Activated T-helper 2 cell treated with anti-CD3 and anti-CD28 coated beads, Interferon-gamma antibody, Interleukin-2, Interleukin-4, amounts not matched to agents 10 μg/mL and 5 μg/mL and 100 μg/mL, durations not matched to agents 14 hours and 24 hours and 36 hours (primary cell): ENCODE data around the gene UGGT1. TPM values are rescaled to one million over a fixed set of nuclear protein-coding genes. Genes with fewer than 3 reads are reported as not detected.

Source experiments
- DNase-seq: peaks from one replicate; pipeline ENCODE4 v3.0.0; 2021; ENCODE audit warnings: low spot score
- H3K27ac Mint-ChIP-seq: one replicate; pipeline ENCODE4 v1.8.0; 2021; ENCODE audit warnings: mixed read lengths
- H3K27me3 Mint-ChIP-seq: one replicate; pipeline ENCODE4 v1.8.0; 2021; ENCODE audit warnings: low read depth, mixed read lengths
- H3K36me3 Mint-ChIP-seq: one replicate; pipeline ENCODE4 v1.8.0; 2021; ENCODE audit warnings: low read depth, mixed read lengths
- H3K4me1 Mint-ChIP-seq: one replicate; pipeline ENCODE4 v1.8.0; 2021; ENCODE audit warnings: low read depth, mixed read lengths
- H3K4me3 Mint-ChIP-seq: one replicate; pipeline ENCODE4 v1.8.0; 2021; ENCODE audit warnings: low read depth, mild to moderate bottlenecking, moderate library complexity, mixed read lengths
- H3K9me3 Mint-ChIP-seq: one replicate; pipeline ENCODE4 v1.8.0; 2021; ENCODE audit warnings: mixed read lengths
- intact Hi-C: fragments of 100-400 bp; cut with micrococcal nuclease; formaldehyde crosslinking; loops from one replicate; pipeline ENCODE4 v1.15.1; 2023
- total RNA-seq: library from RNA; stranded (reverse); gene quantifications from 2 replicates; pipeline ENCODE4 v1.2.3, GENCODE V29; 2022

Gene UGGT1
- total RNA-seq, 1 donor from 2014 or later, result 74.7 TPM

DNA sequence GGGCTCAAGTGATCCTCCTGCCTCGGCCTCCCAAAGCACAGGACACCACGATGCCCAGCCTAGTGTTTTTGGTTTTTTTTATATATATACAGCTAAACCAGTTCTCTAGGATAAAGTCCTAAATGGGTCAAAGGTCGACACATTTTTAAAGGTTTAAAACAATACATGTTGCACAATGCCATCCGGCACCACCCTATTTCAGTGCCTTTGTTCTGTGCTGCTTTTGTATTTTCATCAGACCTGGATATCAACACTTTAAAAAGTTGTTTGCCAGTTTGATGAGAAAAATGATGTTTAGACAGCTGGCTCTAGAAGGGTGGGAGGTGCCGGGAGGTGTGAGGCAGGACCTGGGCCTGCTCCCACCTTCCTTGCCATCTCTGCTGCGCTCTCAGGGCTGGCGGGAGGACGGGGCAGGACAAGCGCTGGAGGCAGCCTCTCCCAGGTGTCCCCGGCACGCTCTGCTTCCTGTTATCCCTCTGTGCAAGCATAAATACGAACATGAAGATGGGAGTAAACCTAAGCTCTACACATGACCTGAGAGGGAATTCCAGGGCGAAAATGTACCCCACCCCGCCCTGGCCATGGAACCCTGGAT, 124.0 kb downstream of the UGGT1 start:
- Mint-ChIP-seq H3K9me3 (no peaks in the 10 kb centered on the region), H3K27me3 (peaks cover 2% of the 10 kb centered on the region), H3K4me3 (no peak overlapping the region), H3K27ac (no peak overlapping the region), H3K4me1 (no peaks in the 10 kb centered on the region), H3K36me3 (no peaks in the 10 kb centered on the region)
- no peak for DNase-seq
- intact Hi-C loops, result no loop called here

DNA sequence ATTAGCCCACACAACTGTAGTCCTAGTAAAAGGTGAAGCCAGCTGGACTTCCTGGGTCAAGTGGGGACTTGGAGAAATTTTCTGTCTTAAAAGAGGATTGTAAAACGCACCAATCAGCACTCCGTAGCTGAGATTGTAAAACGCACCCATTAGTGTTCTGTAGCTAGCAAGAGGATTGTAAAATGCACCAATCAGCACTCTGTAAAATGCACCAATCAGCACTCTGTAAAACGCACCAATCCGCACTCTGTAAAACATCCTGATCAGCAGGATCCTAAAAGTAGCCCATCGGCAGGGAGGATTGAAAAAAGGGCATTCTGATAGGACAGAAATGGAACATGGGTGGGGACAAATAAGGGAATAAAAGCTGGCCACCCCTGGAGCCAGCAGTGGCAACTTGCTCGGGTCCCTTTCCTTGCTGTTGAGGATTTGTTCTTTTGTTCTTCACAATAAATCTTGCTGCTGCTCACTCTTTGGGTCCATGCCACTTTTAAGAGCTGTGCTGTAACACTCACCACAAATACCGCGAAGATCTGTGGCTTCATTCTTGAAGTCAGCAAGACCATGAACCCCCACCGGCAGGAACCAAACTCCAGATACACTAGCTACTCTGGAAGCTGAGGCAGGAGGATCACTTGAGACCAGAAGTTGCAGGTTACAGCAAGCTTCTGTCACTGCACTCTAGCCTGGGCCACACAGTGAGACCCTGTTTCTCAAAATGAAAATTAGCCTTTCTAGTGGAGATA, 125.1 kb downstream of the UGGT1 start:
- DNase-seq, result no peak
- no peak overlapping the region for H3K4me3 Mint-ChIP-seq
- intact Hi-C loops, result no loop called here
- H3K27me3 Mint-ChIP-seq, result peaks cover 4% of the 10 kb centered on the region
- no peaks in the 10 kb centered on the region for H3K9me3 Mint-ChIP-seq
- no peaks in the 10 kb centered on the region for H3K4me1 Mint-ChIP-seq
- no peak overlapping the region for H3K27ac Mint-ChIP-seq
- H3K36me3 Mint-ChIP-seq, result no peaks in the 10 kb centered on the region

DNA sequence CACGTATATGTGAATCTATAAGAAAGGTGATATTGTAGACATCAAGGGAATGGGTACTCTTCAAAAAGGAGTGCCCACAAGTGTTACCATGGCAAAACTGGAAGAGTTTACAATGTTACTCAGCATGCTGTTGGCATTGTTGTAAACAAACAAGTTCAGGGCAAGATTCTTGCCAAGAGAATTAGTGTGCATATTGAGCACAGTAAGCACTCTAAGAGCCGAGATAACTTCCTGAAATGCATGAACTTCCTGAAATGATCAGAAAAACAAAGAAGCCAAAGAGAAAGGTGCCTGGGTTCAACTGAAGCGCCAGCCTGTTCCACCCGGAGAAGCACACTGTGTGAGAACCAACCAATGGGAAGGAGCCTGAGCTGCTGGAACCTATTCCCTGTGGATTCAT, 126.7 kb downstream of the UGGT1 start:
- Mint-ChIP-seq H3K36me3 (no peaks in the 10 kb centered on the region), H3K27me3 (peaks cover 6% of the 10 kb centered on the region), H3K4me1 (no peaks in the 10 kb centered on the region), H3K4me3 (no peak overlapping the region), H3K27ac (no peak overlapping the region), H3K9me3 (no peaks in the 10 kb centered on the region)
- no peak for DNase-seq
- intact Hi-C loops, result no loop called here

DNA sequence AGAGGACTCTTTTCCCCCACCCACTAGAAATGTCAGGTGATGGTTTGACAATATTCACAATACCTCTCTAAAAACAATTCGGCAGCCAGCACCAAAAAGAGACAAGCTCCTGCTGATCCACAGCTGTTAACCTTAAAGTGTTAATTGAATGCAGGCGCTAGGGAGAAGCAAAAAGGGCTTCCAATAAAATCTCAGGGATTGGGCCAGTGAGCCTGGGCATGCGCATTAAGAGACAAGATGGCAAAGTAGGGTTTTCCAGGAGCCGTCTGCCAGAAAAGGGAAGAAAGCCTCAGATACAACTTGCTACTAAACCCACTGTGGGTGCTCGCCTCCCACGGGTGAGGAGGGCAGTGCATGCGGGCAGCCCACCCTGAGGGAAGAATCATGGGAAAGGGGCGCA, 128.9 kb downstream of the UGGT1 start:
- H3K4me1 Mint-ChIP-seq, result no peaks in the 10 kb centered on the region
- no peaks in the 10 kb centered on the region for H3K36me3 Mint-ChIP-seq
- no peaks in the 10 kb centered on the region for H3K9me3 Mint-ChIP-seq
- intact Hi-C loops, result no loop called here
- H3K27me3 Mint-ChIP-seq, result peaks cover 6% of the 10 kb centered on the region
- no peak overlapping the region for H3K4me3 Mint-ChIP-seq
- no peak overlapping the region for H3K27ac Mint-ChIP-seq
- no peak for DNase-seq

DNA sequence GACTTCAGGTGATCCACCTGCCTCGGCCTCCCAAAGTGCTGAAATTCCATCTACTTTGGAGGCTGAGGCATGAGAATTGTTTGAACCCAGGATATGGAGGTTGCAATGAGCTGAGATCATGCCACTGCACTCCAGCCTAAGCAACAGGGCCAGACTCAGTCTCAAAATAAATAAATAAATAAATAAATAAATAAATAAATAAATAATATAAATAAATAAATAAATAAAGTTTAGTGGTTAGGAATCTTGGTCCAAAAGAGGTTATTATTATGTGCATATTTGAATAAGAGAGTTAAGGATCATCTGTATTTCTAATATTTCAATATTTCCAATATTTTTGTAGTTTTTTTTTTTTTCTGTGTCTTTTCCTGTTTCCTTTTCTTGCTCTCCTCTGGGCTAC, 136.9 kb downstream of the UGGT1 start:
- no peak overlapping the region for H3K27ac Mint-ChIP-seq
- peaks cover 12% of the 10 kb centered on the region for H3K27me3 Mint-ChIP-seq

DNA sequence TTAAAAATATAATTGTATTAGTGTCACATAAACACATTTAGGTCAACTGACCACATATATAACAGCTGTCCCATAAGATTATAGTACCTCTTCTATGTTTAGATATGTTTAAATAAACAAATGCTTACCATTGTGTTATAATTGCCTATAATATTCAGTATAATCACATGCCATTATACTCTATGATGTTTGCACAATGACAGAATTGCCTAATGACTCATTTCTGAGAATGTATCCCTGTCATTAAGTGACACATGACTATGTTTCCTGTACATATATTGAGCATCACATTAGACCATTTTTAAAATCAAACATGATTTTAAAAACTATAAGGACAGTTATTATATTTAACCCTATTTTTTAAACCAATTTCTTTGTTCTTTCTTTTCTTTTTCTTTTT, 137.9 kb downstream of the UGGT1 start:
- H3K9me3 Mint-ChIP-seq, result no peaks in the 10 kb centered on the region
- no peak for DNase-seq
- H3K36me3 Mint-ChIP-seq, result no peaks in the 10 kb centered on the region
- no peak overlapping the region for H3K4me3 Mint-ChIP-seq
- peaks cover 12% of the 10 kb centered on the region for H3K27me3 Mint-ChIP-seq
- H3K27ac Mint-ChIP-seq, result no peak overlapping the region
- H3K4me1 Mint-ChIP-seq, result peaks cover 3% of the 10 kb centered on the region
- intact Hi-C loops, result no loop called here

More for the DNA sequence above, 136.9 kb downstream of the UGGT1 start:
- H3K36me3 Mint-ChIP-seq, result no peaks in the 10 kb centered on the region
- peaks cover 2% of the 10 kb centered on the region for H3K4me1 Mint-ChIP-seq
- no peaks in the 10 kb centered on the region for H3K9me3 Mint-ChIP-seq
- no peak overlapping the region for H3K4me3 Mint-ChIP-seq
- intact Hi-C loops, result no loop called here
- no peak for DNase-seq

DNA sequence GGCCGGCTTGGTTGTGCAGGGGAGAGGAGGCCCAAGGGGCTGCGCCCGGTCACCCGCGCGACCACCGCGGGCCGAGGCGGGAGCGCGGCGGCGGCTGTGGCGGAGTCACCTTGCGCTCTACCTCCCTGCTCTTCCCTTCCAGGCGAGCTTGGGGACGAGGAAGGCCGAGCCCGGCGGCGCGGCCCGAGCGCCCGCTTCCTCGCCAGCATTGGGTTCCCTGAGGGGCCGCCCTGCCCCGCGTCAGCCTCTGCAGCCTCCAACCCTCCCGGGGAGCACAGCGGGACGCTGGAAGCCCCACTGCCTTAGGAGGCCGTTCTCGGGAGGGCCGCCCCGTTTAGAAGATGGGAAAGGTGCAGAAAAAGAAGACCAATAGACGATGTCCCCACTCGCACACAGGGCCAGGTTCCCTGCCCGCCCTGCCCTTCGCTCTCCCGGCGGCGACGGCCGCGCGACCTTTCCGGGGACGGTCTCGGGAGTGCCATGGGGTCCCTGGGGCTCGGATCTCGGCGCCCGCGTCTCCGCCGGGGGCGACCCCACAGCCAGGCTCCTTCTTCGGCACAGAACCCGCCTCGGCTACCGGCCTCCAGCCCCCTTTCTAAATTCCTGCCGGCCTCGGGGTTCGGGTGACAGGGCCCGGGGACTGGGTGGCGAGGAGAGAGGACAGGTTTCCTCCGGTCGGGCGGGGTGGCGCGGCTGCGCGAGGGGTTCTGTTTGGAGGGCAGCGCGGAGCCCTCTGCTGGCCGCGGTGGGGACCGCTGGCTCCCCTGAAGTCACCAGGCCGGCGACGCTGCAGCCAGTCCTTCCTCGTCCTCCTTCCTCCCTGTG, 142.2 kb downstream of the UGGT1 start:
- Mint-ChIP-seq H3K27ac (no peak overlapping the region), H3K27me3 (peaks cover 11% of the 10 kb centered on the region), H3K36me3 (no peaks in the 10 kb centered on the region), H3K4me1 (peaks cover 3% of the 10 kb centered on the region), H3K4me3 (peak overlapping the region; percentile 70), H3K9me3 (no peaks in the 10 kb centered on the region)
- intact Hi-C loops, result loop anchor here (1.0 to 5.0 kb wide), 2 partner anchors 54 to 84 kb away; partner anchors contain the start of gene HS6ST1
- DNase-seq, result peak; percentile 77

DNA sequence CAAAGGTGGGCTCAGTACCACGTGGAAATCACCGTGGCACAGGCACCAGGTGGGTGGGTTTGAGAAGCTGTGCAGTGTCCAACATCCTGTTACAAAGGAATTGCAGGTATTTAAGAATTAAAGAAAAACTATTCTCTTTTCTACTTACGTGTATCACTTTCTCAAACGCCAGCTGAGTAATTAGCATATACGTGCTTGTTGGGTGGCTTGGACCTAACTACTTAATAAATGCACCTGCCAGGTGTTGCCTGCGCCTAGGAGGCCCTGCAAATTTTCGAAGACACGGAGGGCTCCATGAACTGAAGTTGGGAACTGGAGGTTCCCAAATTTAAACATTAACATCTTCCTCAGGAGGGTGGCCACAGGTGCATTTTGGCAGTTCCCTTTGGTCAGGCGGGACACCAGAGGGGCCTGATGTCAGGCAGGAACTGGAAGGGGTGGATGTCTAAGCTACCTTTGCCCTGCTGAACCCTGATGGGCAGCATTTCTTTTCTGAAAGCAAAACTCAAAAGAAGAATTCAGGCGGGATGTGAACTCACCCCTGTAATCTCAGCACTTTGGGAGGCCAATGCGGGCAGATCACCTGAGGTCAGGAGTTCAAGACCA, 142.9 kb downstream of the UGGT1 start:
- H3K27ac Mint-ChIP-seq, result no peak overlapping the region
- H3K36me3 Mint-ChIP-seq, result no peaks in the 10 kb centered on the region
- no peak for DNase-seq

DNA sequence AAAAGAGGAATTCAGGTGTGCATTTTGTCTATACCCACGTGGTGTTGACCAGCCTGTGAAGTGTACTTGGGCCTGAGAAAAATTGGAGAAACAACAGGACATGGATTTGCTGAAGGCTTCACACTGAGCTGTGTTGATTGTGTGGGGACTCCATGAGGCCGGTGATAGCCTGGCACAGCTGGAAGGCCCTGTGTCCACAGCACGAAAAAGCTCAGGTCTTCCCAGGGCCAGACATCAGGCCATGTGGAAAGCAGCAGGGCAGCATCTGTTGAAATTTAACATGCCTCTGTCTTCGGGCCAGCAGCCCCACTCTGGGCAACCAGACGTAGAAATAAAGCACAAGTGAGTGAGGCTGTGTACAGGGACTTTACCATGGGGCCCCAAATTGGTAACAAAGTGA, 143.6 kb downstream of the UGGT1 start:
- Mint-ChIP-seq H3K27me3 (peaks cover 11% of the 10 kb centered on the region), H3K27ac (no peak overlapping the region), H3K36me3 (no peaks in the 10 kb centered on the region), H3K4me1 (peaks cover 3% of the 10 kb centered on the region), H3K9me3 (no peaks in the 10 kb centered on the region), H3K4me3 (no peak overlapping the region)
- intact Hi-C loops, result loop anchor here (5.0 kb wide), 1 partner anchor 83 kb away; the partner anchor contains the start of gene HS6ST1
- no peak for DNase-seq

More for the DNA sequence above, 142.9 kb downstream of the UGGT1 start:
- peaks cover 11% of the 10 kb centered on the region for H3K27me3 Mint-ChIP-seq
- intact Hi-C loops, result loop anchor here (1.0 to 5.0 kb wide), 2 partner anchors 55 to 83 kb away; partner anchors contain the start of gene HS6ST1
- no peaks in the 10 kb centered on the region for H3K9me3 Mint-ChIP-seq
- peak overlapping the region; percentile 70 for H3K4me3 Mint-ChIP-seq
- H3K4me1 Mint-ChIP-seq, result peaks cover 3% of the 10 kb centered on the region

DNA sequence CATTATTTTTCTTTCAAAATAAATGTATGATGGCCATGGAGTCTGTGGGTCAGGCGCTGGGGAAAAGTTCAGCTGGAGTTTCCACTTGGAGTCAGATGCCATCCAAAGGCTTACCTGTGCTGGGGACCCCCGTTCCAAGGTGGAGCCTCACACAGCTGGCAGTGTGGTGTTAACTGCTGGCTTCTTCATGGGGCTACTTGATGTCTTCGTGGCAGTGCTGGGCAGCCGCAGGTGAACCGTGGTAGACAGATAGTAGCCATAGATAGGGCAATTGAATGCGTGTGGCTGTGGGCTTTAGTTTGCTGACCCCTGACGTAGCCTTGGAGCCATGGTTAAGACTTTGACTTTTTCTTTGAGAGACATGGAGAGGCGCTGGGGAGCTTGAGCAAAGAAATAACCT, 144.6 kb downstream of the UGGT1 start:
- H3K27me3 Mint-ChIP-seq, result peaks cover 11% of the 10 kb centered on the region
- no peaks in the 10 kb centered on the region for H3K36me3 Mint-ChIP-seq
- intact Hi-C loops, result no loop called here
- H3K4me1 Mint-ChIP-seq, result peaks cover 3% of the 10 kb centered on the region
- H3K4me3 Mint-ChIP-seq, result no peak overlapping the region
- DNase-seq, result no peak
- no peak overlapping the region for H3K27ac Mint-ChIP-seq
- no peaks in the 10 kb centered on the region for H3K9me3 Mint-ChIP-seq

DNA sequence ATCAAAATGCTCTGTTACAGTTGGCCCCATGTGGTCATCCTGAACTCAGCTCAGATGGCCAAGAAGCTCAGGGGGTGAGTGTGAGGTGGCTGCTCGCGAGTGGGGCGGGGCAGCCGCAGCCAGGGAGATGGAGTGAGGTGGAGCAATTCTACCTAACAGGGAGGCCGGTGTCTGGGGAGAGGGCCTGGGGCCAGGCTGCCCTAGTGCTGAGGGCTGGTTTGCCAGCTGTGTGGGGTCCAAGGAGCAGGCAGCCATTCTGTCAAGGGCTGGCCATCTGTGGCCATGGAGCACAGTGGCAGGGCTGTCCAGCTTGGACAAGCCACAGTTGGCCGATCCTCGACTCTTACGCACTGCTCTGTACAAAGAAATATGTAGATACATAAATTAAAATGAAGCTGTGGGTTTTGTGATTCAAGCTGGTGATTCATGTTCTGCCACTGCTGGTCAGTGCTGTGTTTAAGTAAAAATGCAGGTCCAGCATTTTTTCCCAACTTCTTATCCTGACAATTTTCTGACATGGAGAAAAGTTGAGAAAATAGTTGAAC, 145.6 kb downstream of the UGGT1 start:
- H3K4me1 Mint-ChIP-seq, result peaks cover 3% of the 10 kb centered on the region
- intact Hi-C loops, result no loop called here
- no peak for DNase-seq
- no peaks in the 10 kb centered on the region for H3K9me3 Mint-ChIP-seq
- H3K36me3 Mint-ChIP-seq, result no peaks in the 10 kb centered on the region
- no peak overlapping the region for H3K4me3 Mint-ChIP-seq
- no peak overlapping the region for H3K27ac Mint-ChIP-seq
- H3K27me3 Mint-ChIP-seq, result peaks cover 5% of the 10 kb centered on the region

DNA sequence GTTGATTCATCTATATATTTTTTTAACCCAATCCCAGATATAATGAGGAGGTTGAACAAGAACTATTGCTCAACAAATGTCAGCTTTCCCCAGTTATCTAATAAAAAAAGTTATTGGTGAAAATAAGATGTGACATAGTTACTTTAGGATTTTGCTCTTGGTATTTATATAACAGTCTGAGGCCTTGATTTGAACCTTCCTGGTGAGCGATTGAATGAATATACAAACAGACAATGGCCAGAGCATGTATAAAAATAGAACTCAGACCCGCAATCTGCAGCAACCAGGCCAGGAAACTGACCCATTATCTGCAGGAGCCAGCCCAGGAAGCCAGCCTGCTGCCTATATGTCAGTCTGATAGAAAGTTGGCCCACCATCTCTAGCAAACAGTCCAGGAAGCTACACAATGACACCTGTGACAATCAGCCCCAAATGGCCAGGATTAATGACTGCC, 146.1 kb downstream of the UGGT1 start:
- Mint-ChIP-seq H3K27me3 (peaks cover 7% of the 10 kb centered on the region), H3K36me3 (no peaks in the 10 kb centered on the region), H3K9me3 (no peaks in the 10 kb centered on the region), H3K4me1 (peaks cover 3% of the 10 kb centered on the region), H3K4me3 (no peak overlapping the region), H3K27ac (no peak overlapping the region)
- intact Hi-C loops, result no loop called here
- DNase-seq, result no peak
